OCI-M2 (cell line): Measurements from ENCODE around the gene SERINC5.
"Not testable (repeated sequence)": the region's sequence is repeated elsewhere in the genome, so short reads cannot be mapped to it uniquely, and the experiment has no call there.

ENCODE experiments used
- DNase-seq: peaks from one replicate; lab custom pipeline; 2025; ENCODE audit not compliant: unreplicated experiment; lab: John Stamatoyannopoulos, UW

SERINC5 gene

GRCh38 chr5:80106916-80107315 lies 148.9 kb downstream of the SERINC5 start:
- DNase-seq = no peak

- DNase-seq = no peak
Measured at GRCh38 chr5:80105698-80106439, 150.0 kb downstream of the SERINC5 start.

- no peak for DNase-seq
Measured at GRCh38 chr5:80103371-80103770, 152.5 kb downstream of the SERINC5 start.

GRCh38 chr5:80101993-80102392 lies 153.9 kb downstream of the SERINC5 start:
- no peak for DNase-seq

- no peak for DNase-seq
Measured at GRCh38 chr5:80097451-80097850, 158.4 kb downstream of the SERINC5 start.

GRCh38 chr5:80094236-80094738 lies 161.6 kb downstream of the SERINC5 start:
- DNase-seq = no peak

- no peak for DNase-seq
Measured at GRCh38 chr5:80093796-80094195, 162.1 kb downstream of the SERINC5 start.

- no peak for DNase-seq
Measured at GRCh38 chr5:80092486-80093107, 163.3 kb downstream of the SERINC5 start.

GRCh38 chr5:80091792-80092192 lies 164.1 kb downstream of the SERINC5 start:
- DNase-seq = not testable (repeated sequence)

GRCh38 chr5:80090884-80091166 lies 165.0 kb downstream of the SERINC5 start:
- no peak for DNase-seq

GRCh38 chr5:80083101-80083890 lies 172.6 kb downstream of the SERINC5 start:
- DNase-seq = no peak

- DNase-seq = no peak
Measured at GRCh38 chr5:80082731-80083100, 173.1 kb downstream of the SERINC5 start.

GRCh38 chr5:80082281-80082680 lies 173.6 kb downstream of the SERINC5 start:
- DNase-seq = no peak

GRCh38 chr5:80078921-80079320 lies 176.9 kb downstream of the SERINC5 start:
- DNase-seq = no peak

GRCh38 chr5:80077051-80077714 lies 178.7 kb downstream of the SERINC5 start:
- no peak for DNase-seq

GRCh38 chr5:80076131-80077050 lies 179.5 kb downstream of the SERINC5 start:
- DNase-seq = no peak

- no peak for DNase-seq
Measured at GRCh38 chr5:80072103-80073073, 183.5 kb downstream of the SERINC5 start.

GRCh38 chr5:80071510-80072021 lies 184.3 kb downstream of the SERINC5 start:
- no peak for DNase-seq
